ENCODE results near the gene DMAC2.

The DMAC2 gene

DNA sequence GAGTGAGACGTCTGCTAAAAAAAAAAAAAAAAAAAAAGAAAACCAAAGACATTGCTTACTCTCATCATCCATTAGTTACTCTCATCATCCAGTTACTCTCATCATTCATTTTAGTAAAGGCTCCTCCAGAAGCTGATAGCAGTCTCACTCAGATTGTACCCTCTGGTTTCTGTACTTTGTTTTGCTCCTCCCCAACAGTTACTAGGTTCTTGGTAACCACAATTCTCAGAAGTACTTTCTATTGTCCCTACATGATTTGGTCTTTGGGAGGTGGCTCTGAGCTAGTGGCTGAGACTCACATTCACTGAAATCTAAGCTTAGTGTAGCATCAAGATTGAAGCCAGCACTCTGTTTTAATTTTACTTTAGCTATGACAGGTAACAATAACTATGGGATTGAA is 17.5 kb upstream of the DMAC2 start:
- no peak overlapping the region for H3K56ac ChIP-seq (ENCODE audit: low read length)

DNA sequence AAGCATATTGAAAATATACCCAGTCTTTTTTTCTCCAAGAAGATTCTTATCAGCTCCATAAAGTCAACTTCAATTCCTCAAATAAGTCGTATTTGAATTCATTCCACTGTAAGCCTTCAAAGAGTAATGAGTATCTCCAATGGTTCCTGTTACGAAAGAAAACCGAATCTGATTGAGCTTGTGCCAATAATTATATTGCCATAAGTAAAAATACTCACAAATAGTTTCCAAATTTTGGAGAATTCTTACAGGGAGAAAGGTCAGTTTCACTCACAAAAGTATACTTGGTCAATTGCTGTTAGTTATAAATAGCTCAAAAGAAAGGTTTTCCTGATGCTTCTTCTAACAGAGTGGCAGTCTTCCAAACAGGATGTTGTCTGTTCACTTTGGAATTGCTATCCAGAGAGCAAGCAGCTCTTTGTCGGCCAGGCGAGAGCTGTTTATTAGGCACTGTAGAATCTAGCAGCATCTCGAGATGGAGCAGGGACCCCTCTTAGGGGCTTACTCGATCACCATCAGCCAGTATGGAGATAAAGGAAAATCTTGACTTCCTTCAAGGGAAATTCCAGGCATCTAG is 16.7 kb upstream of the DMAC2 start:
- no peak for DNase-seq
- no peak overlapping the region for H2AK5ac ChIP-seq (ENCODE audit: low read length)
- H2BK15ac ChIP-seq (replicated peaks; ENCODE audit: low read depth): no peak overlapping the region
- H3K79me1 ChIP-seq (ENCODE audit: low read length): no peaks in the 10 kb centered on the region
- no peaks in the 10 kb centered on the region for H3K4me1 ChIP-seq (ENCODE audit: control insufficient read depth, low read depth, low read length)
- H4K8ac ChIP-seq (ENCODE audit: low read depth, low read length): no peak overlapping the region
- no peak overlapping the region for H3K9ac ChIP-seq (ENCODE audit: low read length)
- H4K5ac ChIP-seq (ENCODE audit: low read length): no peak overlapping the region
- H3K27me3 ChIP-seq (ENCODE audit: insufficient read depth, low read length, poor library complexity): no peaks in the 10 kb centered on the region
- WGBS (ENCODE audit: extremely low coverage, insufficient coverage, low lambda C conversion rate): no CpG with 5 or more reads among the region's 7 CpGs
- H3K27ac ChIP-seq (ENCODE audit: low read depth, low read length): no peak overlapping the region
- H3K79me2 ChIP-seq (ENCODE audit: control insufficient read depth, insufficient read depth, low read length): no peaks in the 10 kb centered on the region
- no peak overlapping the region for H3K18ac ChIP-seq (ENCODE audit: low read length)
- no peak overlapping the region for H2BK120ac ChIP-seq (ENCODE audit: low read depth, low read length)
- H2BK5ac ChIP-seq (ENCODE audit: low read length): no peak overlapping the region
- no peak overlapping the region for H3K56ac ChIP-seq (ENCODE audit: low read length)
- H3K4me2 ChIP-seq (ENCODE audit: low read length): no peak overlapping the region
- no peak overlapping the region for H3K23ac ChIP-seq (ENCODE audit: low read length)
- H3K36me3 ChIP-seq (ENCODE audit: control insufficient read depth, insufficient read depth, low read length): no peaks in the 10 kb centered on the region
- no peak overlapping the region for H3K4ac ChIP-seq (ENCODE audit: low read depth, low read length)
- no peak overlapping the region for H3K4me3 ChIP-seq (ENCODE audit: low read length)

More for the DNA sequence above, 17.5 kb upstream of the DMAC2 start:
- no peaks in the 10 kb centered on the region for H3K79me2 ChIP-seq (ENCODE audit: control insufficient read depth, insufficient read depth, low read length)
- H3K4me1 ChIP-seq (ENCODE audit: control insufficient read depth, low read depth, low read length): no peaks in the 10 kb centered on the region
- H3K36me3 ChIP-seq (ENCODE audit: control insufficient read depth, insufficient read depth, low read length): no peaks in the 10 kb centered on the region
- H2BK120ac ChIP-seq (ENCODE audit: low read depth, low read length): no peak overlapping the region
- H2AK5ac ChIP-seq (ENCODE audit: low read length): no peak overlapping the region
- H3K4ac ChIP-seq (ENCODE audit: low read depth, low read length): no peak overlapping the region
- H3K79me1 ChIP-seq (ENCODE audit: low read length): no peaks in the 10 kb centered on the region
- H3K9ac ChIP-seq (ENCODE audit: low read length): no peak overlapping the region
- no peaks in the 10 kb centered on the region for H3K27me3 ChIP-seq (ENCODE audit: insufficient read depth, low read length, poor library complexity)
- no peak overlapping the region for H2BK5ac ChIP-seq (ENCODE audit: low read length)
- H3K18ac ChIP-seq (ENCODE audit: low read length): no peak overlapping the region
- no peak for DNase-seq
- no peak overlapping the region for H3K27ac ChIP-seq (ENCODE audit: low read depth, low read length)
- H4K8ac ChIP-seq (ENCODE audit: low read depth, low read length): no peak overlapping the region
- no peak overlapping the region for H3K4me3 ChIP-seq (ENCODE audit: low read length)
- no peak overlapping the region for H3K23ac ChIP-seq (ENCODE audit: low read length)
- no peak overlapping the region for H4K5ac ChIP-seq (ENCODE audit: low read length)
- H2BK15ac ChIP-seq (replicated peaks; ENCODE audit: low read depth): no peak overlapping the region
- H3K4me2 ChIP-seq (ENCODE audit: low read length): no peak overlapping the region
- no CpG with 5 or more reads among the region's 1 CpG for WGBS (ENCODE audit: extremely low coverage, insufficient coverage, low lambda C conversion rate)

DNA sequence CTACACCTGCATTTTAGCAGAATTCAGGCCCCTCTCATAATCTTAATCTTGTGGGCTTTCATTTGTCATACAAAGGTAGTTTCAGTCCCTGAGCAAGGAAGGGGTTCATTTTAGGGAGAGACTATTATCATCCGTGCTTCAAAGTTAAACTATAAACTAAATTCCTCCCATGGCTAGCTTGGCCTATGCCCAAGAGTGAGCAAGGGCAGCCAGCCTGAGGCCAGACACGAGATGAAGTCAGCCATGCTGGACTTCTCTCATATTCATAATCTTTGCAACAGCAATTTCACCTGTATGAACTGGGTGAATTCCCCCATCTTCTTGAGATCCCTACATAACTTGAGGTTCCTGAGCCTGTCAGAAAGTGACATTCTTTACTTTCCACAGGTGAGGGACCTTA is 16.2 kb upstream of the DMAC2 start:
- Histone ChIP-seq H3K4me1 (ENCODE audit: control insufficient read depth, low read depth, low read length) (no peaks in the 10 kb centered on the region), H3K9ac (ENCODE audit: low read length) (no peak overlapping the region), H3K27ac (ENCODE audit: low read depth, low read length) (no peak overlapping the region), H3K27me3 (ENCODE audit: insufficient read depth, low read length, poor library complexity) (no peaks in the 10 kb centered on the region), H2BK5ac (ENCODE audit: low read length) (no peak overlapping the region), H3K18ac (ENCODE audit: low read length) (no peak overlapping the region), H3K79me2 (ENCODE audit: control insufficient read depth, insufficient read depth, low read length) (no peaks in the 10 kb centered on the region), H2AK5ac (ENCODE audit: low read length) (no peak overlapping the region), H2BK120ac (ENCODE audit: low read depth, low read length) (no peak overlapping the region), H4K5ac (ENCODE audit: low read length) (no peak overlapping the region), H3K23ac (ENCODE audit: low read length) (no peak overlapping the region), H4K8ac (ENCODE audit: low read depth, low read length) (no peak overlapping the region), H3K4me3 (ENCODE audit: low read length) (no peak overlapping the region), H3K79me1 (ENCODE audit: low read length) (no peaks in the 10 kb centered on the region), H3K56ac (ENCODE audit: low read length) (no peak overlapping the region), H2BK15ac (replicated peaks; ENCODE audit: low read depth) (no peak overlapping the region), H3K4ac (ENCODE audit: low read depth, low read length) (no peak overlapping the region), H3K36me3 (ENCODE audit: control insufficient read depth, insufficient read depth, low read length) (no peaks in the 10 kb centered on the region), H3K4me2 (ENCODE audit: low read length) (no peak overlapping the region)
- WGBS (ENCODE audit: extremely low coverage, insufficient coverage, low lambda C conversion rate): no CpG with 5 or more reads among the region's 2 CpGs
- no peak for DNase-seq

DNA sequence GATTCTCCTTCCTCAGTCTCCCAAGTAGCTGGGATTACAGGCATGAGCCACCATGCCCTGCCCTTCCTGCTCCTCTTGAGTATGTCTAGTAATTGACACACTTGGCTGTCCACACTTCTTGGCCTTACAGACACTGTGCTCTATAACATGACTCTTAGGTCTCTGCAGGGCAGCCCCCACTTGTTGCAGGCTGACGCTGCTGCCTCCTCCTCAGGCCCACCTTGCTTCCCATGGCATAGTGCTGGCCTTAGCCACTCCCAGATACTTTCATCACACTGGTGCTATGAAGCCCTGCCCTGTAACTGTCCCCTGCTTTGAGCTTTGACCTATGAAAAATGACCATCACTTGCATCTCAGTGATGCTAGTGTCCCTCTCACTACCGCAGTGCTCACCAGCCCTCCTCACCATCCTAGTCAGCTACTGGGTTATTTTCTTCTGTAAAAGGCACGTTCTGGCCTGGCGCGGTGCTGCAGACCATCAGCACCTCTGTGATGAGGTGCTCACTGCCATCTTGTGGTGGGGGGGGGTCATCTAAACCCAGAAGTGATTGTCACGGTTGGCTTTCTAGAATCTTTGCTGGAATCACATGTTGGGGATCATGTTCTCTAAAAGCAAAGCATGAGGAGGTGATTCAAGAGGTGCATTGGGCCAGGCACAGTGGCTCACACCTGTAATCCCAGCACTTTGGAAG is 13.0 kb upstream of the DMAC2 start:
- no peak overlapping the region for H3K4ac ChIP-seq (ENCODE audit: low read depth, low read length)
- no peak for DNase-seq
- no peaks in the 10 kb centered on the region for H3K79me1 ChIP-seq (ENCODE audit: low read length)
- H4K5ac ChIP-seq (ENCODE audit: low read length): no peak overlapping the region
- no peak overlapping the region for H2AK5ac ChIP-seq (ENCODE audit: low read length)
- no peaks in the 10 kb centered on the region for H3K4me1 ChIP-seq (ENCODE audit: control insufficient read depth, low read depth, low read length)
- H3K36me3 ChIP-seq (ENCODE audit: control insufficient read depth, insufficient read depth, low read length): no peaks in the 10 kb centered on the region
- no peak overlapping the region for H2BK5ac ChIP-seq (ENCODE audit: low read length)
- H3K56ac ChIP-seq (ENCODE audit: low read length): no peak overlapping the region
- H4K8ac ChIP-seq (ENCODE audit: low read depth, low read length): no peak overlapping the region
- H3K18ac ChIP-seq (ENCODE audit: low read length): no peak overlapping the region
- no peaks in the 10 kb centered on the region for H3K79me2 ChIP-seq (ENCODE audit: control insufficient read depth, insufficient read depth, low read length)
- H2BK120ac ChIP-seq (ENCODE audit: low read depth, low read length): no peak overlapping the region
- H2BK15ac ChIP-seq (replicated peaks; ENCODE audit: low read depth): no peak overlapping the region
- H3K4me3 ChIP-seq (ENCODE audit: low read length): no peak overlapping the region
- WGBS (ENCODE audit: extremely low coverage, insufficient coverage, low lambda C conversion rate): no CpG with 5 or more reads among the region's 6 CpGs
- H3K27me3 ChIP-seq (ENCODE audit: insufficient read depth, low read length, poor library complexity): no peaks in the 10 kb centered on the region
- H3K9ac ChIP-seq (ENCODE audit: low read length): no peak overlapping the region
- H3K4me2 ChIP-seq (ENCODE audit: low read length): no peak overlapping the region
- no peak overlapping the region for H3K23ac ChIP-seq (ENCODE audit: low read length)
- no peak overlapping the region for H3K27ac ChIP-seq (ENCODE audit: low read depth, low read length)

DNA sequence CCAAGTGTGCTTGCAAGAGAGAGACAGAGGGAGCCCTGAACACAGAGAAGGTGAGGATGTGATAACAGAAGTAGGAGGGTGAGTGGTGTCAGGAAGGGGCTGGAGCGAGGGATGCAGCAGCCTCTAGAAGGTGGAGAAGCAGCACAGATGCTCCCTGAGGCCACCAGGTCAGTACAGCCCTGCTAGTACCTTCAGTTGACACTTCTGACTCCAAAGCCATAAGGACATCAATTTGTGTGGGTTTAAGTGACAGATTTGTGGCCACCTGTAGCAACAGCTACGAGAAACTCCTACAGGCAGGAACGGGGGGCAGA is 10.1 kb upstream of the DMAC2 start:
- no peaks in the 10 kb centered on the region for H3K27me3 ChIP-seq (ENCODE audit: insufficient read depth, low read length, poor library complexity)
- H3K79me2 ChIP-seq (ENCODE audit: control insufficient read depth, insufficient read depth, low read length): no peaks in the 10 kb centered on the region
- H4K5ac ChIP-seq (ENCODE audit: low read length): no peak overlapping the region
- no CpG with 5 or more reads among the region's 3 CpGs for WGBS (ENCODE audit: extremely low coverage, insufficient coverage, low lambda C conversion rate)
- H3K27ac ChIP-seq (ENCODE audit: low read depth, low read length): no peak overlapping the region
- H2BK15ac ChIP-seq (replicated peaks; ENCODE audit: low read depth): no peak overlapping the region
- H3K56ac ChIP-seq (ENCODE audit: low read length): no peak overlapping the region
- H2BK5ac ChIP-seq (ENCODE audit: low read length): no peak overlapping the region
- DNase-seq: no peak
- H3K4me3 ChIP-seq (ENCODE audit: low read length): no peak overlapping the region
- no peaks in the 10 kb centered on the region for H3K4me1 ChIP-seq (ENCODE audit: control insufficient read depth, low read depth, low read length)
- no peak overlapping the region for H3K9ac ChIP-seq (ENCODE audit: low read length)
- H3K23ac ChIP-seq (ENCODE audit: low read length): no peak overlapping the region
- no peak overlapping the region for H3K18ac ChIP-seq (ENCODE audit: low read length)
- no peak overlapping the region for H3K4ac ChIP-seq (ENCODE audit: low read depth, low read length)
- no peak overlapping the region for H4K8ac ChIP-seq (ENCODE audit: low read depth, low read length)
- no peak overlapping the region for H2AK5ac ChIP-seq (ENCODE audit: low read length)
- H3K4me2 ChIP-seq (ENCODE audit: low read length): no peak overlapping the region
- H3K79me1 ChIP-seq (ENCODE audit: low read length): no peaks in the 10 kb centered on the region
- H3K36me3 ChIP-seq (ENCODE audit: control insufficient read depth, insufficient read depth, low read length): no peaks in the 10 kb centered on the region
- H2BK120ac ChIP-seq (ENCODE audit: low read depth, low read length): no peak overlapping the region
